CD4-positive, alpha-beta T cell treated with Interleukin-17A for 1 hour (primary cell): ENCODE measurements around the gene SKOR2.
A peak's percentile ranks its signal among the peaks of the same experiment; 100 is the strongest.

Experiments
- DNase-seq: peaks from one replicate; pipeline ENCODE4 v3.0.0-alpha.2; 2020

SKOR2 gene, protein sequence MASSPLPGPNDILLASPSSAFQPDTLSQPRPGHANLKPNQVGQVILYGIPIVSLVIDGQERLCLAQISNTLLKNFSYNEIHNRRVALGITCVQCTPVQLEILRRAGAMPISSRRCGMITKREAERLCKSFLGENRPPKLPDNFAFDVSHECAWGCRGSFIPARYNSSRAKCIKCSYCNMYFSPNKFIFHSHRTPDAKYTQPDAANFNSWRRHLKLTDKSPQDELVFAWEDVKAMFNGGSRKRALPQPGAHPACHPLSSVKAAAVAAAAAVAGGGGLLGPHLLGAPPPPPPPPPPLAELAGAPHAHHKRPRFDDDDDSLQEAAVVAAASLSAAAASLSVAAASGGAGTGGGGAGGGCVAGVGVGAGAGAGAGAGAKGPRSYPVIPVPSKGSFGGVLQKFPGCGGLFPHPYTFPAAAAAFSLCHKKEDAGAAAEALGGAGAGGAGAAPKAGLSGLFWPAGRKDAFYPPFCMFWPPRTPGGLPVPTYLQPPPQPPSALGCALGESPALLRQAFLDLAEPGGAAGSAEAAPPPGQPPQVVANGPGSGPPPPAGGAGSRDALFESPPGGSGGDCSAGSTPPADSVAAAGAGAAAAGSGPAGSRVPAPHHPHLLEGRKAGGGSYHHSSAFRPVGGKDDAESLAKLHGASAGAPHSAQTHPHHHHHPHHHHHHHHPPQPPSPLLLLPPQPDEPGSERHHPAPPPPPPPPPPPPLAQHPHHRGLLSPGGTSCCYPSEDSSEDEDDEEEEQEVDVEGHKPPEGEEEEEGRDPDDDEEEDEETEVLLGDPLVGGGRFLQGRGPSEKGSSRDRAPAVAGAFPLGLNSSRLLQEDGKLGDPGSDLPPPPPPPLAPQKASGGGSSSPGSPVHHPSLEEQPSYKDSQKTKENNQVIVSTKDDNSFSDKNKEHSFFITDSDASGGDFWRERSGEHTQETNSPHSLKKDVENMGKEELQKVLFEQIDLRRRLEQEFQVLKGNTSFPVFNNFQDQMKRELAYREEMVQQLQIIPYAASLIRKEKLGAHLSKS

DNA sequence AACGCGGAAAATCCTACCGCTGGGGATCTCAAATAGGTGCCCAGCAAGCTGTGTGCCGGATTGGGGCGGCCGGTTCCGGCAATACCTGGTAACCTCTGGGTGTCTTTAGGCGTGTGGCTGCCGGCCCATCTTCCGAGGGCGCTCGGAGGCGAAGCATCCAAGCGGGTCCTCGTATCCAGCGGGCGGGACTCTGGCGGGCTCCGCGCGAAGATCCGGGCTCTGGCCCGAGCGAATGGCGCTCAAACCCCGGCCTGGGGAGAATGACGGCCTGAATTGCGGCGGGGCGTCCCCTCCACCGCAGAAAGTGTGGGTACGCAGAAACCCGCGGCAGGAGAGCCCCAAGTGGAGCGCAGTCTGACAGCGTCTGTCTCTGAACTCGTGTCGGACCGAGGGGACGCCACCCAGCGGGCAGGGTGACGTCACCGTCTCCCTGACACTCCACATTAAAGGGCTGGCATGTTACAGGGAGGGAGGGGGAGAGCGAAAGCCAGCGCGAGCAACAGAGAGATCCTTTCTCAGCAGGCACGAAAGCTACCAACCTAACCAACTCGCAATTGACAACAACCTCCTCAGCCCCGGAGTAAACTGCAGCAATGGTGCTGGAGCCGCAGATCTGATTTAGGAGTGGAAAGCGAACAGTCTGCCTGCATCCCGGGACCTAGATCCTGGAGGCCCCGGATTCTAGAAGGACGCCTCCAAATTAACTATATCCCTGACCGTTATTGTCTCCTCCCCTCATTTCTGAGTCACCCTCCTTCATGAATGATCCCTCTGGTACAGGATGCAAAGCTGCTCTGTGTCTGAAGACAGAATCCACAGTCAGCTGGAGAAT is at the start of gene SKOR2:
SKOR2 (minus strand) TSS at position 372 of the 832 bp plus-strand sequence. CDS start 2,477 bp downstream, outside the sequence.
- no peak for DNase-seq

DNA sequence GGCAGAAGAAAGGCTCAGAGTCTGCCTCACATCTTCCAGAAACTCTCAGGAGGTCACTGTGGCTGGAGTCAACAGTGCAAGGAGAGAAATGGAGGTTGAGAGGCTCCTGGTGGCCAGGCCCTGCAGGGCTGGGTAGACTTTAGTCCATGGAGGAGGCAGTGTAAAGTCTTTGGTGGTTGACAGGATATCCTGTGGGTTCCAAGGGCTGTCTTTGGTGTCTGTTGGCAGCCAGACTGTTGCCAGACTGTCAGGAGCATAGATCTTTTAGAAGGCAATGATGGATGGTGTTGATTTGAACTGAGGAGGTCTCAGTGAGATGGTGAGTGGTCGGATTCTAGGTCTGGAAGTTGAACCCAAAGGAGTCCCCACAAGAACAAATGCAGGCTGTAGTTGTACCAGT is 45.0 kb upstream of the SKOR2 start:
- no peak for DNase-seq

- no peak for DNase-seq
Measured at GRCh38 chr18:47294801-47295200, 43.3 kb upstream of the SKOR2 start.

GRCh38 chr18:47288741-47289140 is 37.3 kb upstream of the SKOR2 start:
- DNase-seq, result no peak

DNA sequence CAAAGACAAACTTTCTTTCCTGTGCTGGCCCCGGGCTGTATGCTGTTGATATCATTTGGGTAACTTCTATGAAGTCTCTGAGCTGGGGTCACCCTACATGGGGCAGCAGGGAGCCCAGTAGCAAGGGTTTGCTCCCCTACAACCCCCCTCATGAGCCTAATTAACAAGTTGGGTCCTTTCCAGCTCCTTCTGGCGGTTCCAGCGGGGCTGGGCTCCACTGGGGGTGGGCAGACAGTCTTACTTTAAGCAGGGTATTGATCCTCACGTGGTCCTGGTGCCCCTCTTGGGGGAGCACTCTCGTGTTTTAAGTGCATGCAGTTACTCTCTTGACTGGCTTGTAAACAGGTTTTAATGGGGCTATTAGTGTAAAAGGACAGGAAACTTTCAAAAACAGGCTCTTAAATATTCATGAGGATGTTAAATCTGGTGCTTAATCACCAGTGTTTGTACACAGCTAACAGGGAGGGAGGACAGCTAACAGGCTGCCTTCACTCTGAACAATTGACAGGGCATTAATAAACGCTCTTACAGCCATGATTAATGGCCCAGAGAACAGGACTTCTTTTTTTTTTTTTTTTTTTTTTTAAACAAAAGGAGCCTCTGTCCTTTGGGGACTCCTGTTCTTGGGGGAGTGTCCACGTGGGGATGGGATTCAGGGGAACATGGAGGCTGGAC is 36.6 kb upstream of the SKOR2 start:
- no peak for DNase-seq

- DNase-seq, result no peak
Measured at GRCh38 chr18:47286776-47287410, 35.4 kb upstream of the SKOR2 start.

- DNase-seq, result no peak
Measured at GRCh38 chr18:47285456-47285855, 34.0 kb upstream of the SKOR2 start.

DNA sequence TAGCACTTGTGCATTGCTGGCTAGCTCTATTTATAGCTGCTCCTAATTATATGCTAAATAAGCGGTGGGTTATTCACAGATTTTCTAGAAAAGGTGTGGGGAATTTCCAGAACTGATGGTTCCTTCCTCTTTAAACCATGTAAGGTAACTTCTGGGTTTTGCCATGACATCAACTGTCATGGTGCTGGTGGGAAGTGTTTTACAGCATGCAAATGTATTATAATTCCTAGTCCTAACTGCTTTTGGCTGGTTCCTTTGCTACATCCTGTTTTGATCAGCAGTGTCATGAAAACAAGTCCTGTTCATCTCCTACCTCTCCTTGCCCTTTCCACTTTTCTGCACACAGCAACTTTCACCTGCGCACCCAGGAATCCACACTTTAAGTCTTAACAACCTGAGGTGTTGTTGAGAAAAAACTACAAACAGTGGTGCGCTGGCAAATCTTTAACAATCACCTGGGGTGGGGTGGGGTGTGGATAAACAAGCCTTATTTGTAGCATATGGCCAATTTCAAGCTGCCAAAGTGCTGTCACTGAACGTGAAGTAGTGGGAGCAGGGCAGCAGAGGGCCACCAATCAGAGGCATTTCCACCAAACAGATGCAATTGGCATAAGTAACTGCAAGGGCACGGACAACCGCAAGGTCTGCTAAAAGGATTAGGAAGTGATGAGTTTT is 33.4 kb upstream of the SKOR2 start:
- no peak for DNase-seq

DNA sequence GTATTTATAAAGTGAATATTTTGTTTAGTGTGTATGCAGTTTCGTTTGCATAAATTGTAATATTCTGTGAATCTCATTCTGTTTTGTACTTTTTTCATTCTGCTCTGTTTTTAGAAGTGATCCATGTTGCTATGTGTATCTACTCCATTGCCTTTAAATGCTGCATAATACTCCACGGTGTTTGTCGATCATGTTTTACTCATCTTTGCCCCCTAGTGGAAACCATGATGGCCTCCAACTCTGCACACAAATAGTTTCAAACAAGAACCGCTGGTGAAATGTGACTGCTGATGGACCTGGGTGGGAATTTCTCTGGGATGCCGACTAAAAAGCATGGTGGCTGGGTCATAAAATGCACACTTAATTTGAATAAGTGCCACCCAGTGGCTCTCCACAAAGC is 32.0 kb upstream of the SKOR2 start:
- DNase-seq, result peak; percentile 2

GRCh38 chr18:47280121-47280520 is 28.7 kb upstream of the SKOR2 start:
- no peak for DNase-seq

DNA sequence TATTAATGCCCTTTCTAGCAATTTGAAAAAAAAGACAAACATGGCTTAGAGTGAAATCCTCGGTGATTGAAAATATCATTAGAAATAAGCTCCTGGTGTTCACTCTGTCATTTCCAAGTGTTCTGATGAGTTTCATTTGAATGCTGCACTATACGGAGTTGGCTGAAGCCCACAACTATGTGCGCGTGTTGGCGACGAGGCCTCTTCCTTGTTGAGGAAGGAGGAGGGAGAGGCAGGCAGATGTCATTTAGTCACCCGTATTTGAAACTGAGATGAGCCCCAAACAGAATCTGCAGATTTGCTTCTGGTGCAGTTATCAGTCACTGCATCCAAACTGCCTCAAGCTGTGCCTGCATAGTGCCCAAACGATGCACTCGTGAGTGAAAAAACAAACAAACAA is 23.5 kb upstream of the SKOR2 start:
- no peak for DNase-seq

DNA sequence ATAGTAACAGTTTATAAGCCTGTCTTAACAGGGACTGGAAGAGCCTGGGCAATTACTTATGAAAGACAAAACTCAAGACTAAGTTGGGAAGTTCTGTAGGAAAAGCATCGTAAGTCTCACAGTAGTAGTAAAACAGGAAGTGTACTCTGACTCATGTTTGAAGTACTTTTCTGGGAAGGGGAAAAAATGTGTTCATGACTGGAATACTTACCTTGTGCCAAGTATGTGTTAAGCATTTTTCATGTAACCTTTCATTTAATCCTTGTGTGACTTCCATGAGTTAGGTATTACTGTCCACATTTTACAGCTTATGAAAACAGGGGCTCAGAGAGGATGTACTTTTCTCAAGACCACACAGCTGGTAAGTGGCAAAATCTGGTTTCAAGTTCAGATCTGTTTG is 13.7 kb upstream of the SKOR2 start:
- DNase-seq, result no peak

DNA sequence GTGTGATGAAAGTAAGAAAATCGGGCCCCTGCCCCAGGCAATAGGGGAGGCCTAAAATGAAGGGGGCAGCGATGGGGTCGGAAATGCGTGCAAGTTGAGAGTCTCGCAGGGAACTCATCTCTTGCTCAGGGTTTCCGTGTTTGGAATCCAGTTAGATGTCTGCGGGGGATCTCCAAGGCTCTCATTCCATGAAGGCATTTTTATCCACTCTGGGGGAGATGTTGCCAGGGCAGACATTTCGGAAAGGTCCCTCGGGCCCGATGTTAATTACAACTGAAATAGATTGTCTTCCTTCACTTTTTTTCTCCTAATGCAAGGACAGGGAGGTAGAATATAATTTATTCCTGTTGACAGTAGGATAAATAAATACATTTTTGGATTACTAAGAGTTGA is 12.8 kb upstream of the SKOR2 start:
- DNase-seq, result no peak

DNA sequence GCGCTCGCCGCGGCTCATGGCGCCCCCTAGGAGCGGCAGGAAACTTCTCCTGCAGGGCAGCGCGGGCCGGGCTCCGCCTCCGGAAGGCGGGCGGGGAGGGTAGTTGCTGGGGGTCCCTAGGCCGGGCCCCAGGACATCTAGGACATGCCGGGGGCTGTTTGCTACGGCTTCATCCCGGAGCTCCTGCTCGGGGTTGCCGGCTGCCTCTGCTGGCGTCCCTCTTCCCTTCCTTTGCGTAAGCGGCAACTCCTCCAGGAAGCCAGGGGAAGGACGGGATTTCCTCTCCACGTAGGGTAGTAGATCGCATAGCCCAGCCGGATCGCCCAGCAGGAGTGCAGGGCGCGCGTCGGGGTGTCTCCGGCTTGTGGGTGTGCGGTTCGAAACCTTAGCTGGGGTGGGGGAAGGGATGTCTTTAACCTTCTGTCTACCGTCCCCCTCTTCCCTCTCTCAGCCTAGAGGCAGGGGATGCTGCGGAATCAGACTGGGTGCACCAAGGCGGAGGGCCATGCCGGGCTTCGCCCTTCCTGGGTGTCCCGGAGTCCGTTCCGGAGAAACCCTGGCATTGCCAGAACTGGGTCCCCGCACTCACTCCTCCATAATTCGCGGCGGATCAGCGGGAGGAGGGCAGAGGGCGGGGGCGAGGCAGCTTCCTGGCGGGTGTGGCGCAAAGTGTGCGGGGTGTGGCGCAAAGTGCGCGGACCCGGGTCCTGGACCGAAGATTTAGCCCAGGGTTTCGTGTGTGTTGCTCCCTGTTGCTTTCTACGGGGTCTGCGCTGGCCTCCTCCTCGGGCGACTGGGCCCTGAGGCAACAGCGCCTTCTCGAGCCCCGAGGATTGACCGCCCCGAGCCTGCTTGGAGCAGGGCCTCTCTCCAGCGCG is 12.2 kb upstream of the SKOR2 start:
- no peak for DNase-seq

DNA sequence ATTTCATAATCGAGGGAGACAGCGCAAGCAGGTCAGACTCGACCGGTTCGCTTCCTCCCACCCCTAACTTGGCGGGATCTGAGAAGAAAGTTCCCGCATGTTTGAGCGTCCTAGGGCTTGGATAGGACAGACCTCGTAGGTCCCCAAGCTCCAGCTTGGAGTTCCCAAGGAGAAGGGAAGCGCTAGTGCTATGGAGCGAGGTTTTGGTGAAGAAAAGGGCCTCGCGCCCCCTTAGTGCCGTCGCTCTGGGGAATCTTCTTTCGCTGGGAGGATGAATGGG is 11.6 kb upstream of the SKOR2 start:
- DNase-seq, result no peak

DNA sequence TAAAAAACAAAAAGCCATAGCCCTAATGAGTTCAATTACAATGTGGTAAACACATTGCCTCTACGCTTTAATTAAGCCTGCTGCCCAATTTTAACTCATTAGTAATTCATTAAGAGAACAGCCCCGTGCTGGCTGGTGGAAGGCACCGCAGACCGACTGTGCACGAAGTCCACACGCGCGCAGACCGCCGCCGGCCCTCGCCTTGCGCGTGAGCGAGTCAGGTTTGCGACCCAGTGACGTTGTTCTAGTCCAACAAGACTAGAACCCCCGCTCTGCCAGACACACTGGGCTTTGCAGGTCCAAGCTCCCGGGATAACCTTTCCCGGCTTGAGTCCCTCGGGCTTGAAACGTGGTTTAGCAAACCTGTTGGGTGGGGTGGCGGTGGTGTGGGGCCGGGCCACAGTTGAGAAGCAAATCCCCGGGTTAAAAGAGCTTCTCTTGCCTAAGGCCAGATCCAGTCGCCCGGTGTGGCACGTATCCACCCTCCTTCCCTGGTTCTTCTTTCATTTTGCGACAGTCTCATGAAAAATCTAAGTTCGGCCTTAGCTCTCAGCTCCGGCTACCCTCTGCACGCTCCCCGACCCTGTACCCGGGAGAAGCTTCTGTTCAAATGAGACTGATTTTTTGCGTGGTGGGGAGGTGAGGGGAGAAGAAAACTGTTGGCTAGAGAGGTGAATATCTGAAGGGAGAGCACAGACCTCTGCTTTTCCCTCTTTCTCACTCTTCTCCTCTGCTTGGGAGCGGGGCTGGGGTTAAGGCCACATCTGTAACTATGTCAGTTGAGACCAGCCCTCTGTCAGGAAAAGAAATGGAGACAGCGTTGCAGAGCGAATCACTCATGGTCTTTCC is 11.1 kb upstream of the SKOR2 start:
- no peak for DNase-seq

DNA sequence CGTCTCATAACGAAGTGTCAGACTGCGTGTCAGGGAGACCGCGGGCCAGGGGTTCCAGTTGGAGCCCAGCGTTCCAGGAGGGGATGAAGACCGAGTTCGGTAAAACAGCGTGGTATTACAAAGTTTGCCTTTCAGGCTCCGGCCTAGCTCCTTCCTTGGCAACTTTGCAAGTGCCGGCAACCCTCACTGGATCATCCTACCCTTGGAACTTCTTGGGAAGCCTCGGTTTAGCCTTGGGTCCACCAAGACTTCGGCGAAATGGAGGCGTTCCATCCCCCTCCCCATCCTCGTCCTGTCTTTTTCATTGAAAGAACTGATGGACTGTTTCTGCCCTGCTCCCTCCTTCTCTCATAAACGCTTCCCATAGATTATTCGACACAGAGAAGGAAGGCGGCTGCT is 10.4 kb upstream of the SKOR2 start:
- DNase-seq, result no peak

GRCh38 chr18:47260924-47261701 is 9.7 kb upstream of the SKOR2 start:
- DNase-seq, result no peak
